ENCODE data around the gene NOL7. TPM values are rescaled to one million over a fixed set of nuclear protein-coding genes. Genes with fewer than 3 reads are reported as not detected.

Gene NOL7
- total and polyA plus RNA-seq, 9 of the 15 experiments (the other 6 are each of a cell fraction or from before 2014, with no cell fraction given): 19.4 to 235 (median 157) TPM

DNA sequence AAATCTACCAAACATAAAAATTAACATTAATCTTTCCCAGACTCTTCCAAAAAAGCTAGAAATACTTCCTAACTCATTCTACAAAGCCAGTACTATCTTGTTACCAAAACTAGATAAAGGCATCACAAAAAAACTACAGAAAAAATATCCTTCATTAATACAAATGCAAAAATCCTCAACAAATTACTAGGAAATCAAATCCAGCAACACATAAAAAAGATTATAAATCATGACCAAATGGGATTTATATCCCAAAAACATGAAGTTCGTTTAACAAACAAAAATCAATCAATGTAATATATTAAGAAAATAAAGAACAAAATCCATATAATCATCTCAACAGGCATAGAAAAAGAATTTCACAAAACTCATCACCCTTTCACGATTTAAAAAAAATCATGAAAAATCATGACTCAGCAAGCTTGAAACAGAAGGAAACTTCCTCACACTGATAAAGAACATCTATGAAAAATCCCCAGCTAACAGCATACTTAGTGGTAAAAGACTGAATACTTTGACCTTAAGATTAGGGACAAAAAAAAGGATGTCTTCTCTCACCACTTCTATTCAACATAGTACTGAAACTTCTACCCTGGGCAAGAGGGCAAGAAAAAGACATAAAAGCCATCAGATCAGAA, 53.3 kb downstream of the NOL7 start:
- Histone ChIP-seq H3K4me2 (ENCODE audit: insufficient read depth, low read length) (no peak overlapping the region), H4K20me1 (replicated peaks; ENCODE audit: control insufficient read depth, insufficient read depth, low read length) (no peaks in the 10 kb centered on the region), H3K4me3 (no peak overlapping the region), H3K79me2 (ENCODE audit: control insufficient read depth, insufficient read depth, low read length) (peaks cover 100% of the 10 kb centered on the region), H3K27me3 (ENCODE audit: control insufficient read depth in 2 of 2, insufficient read depth in 2 of 2, low read length in 2 of 2) (no peaks in the 10 kb centered on the region), H3K9ac (ENCODE audit: insufficient read depth in 1 of 2, low read depth in 2 of 2, low read length in 2 of 2) (peak overlapping the region in 1 of 2 experiments; percentile 31; a peak in 2 of 4 replicates), H2AFZ (ENCODE audit: low read depth, low read length) (no peak overlapping the region), H3K4me1 (replicated peaks in 1 of 2; ENCODE audit: control insufficient read depth in 2 of 2, insufficient read depth in 2 of 2, low read length in 2 of 2) (peaks cover 10 to 39% of the 10 kb centered on the region in 2 experiments; a peak in 4 of 5 replicates), H3K9me1 (ENCODE audit: control insufficient read depth, insufficient read depth, low read length) (no peaks in the 10 kb centered on the region), H3K27ac (ENCODE audit: extremely low read depth, low read depth, low read length) (peak overlapping the region; percentile 71; the same call in 2 of the 3 replicates), H3K9me3 (replicated peaks; ENCODE audit: control insufficient read depth, insufficient read depth, low read depth, low read length) (peaks cover 10% of the 10 kb centered on the region; the same call in 1 of the 2 replicates), H3K36me3 (ENCODE audit: control insufficient read depth, insufficient read depth, low read length) (peaks cover 19% of the 10 kb centered on the region; the same call in 1 of the 3 replicates)
- DNase-seq (ENCODE audit: extremely low read depth in 1 of 4, low spot score in 3 of 4) (peak; percentile 40 to 78 (median 44)), FAIRE-seq (peak; percentile 84), ATAC-seq (peak; percentile 24)
- in situ Hi-C loops (cut with MboI) (no loop called here), intact Hi-C loops (cut with micrococcal nuclease) (no loop called here)
- ChIA-PET POLR2A (interaction anchor here (0.7 kb wide), 1 partner anchor 36 kb away, joined by 3 read pairs; no protein-coding TSS in a partner anchor), CTCF (ENCODE audit: low intra/inter-chr PET ratio) (no interaction called here)
- no TSS peak for BruUV-seq (replicated peaks)
- WGBS (ENCODE audit: insufficient coverage, low coverage, missing lambda C conversion rate): 0% methylated on average over 2 of the region's 2 CpGs
- TF ChIP-seq KDM4B (IDR thresholded peaks at IDR 0.05; ENCODE audit: borderline replicate concordance in 2 of 2, low read depth in 1 of 2): no peak
- no peak for TF ChIP-seq YY1 (IDR thresholded peaks at IDR 0.05; ENCODE audit: borderline replicate concordance in 1 of 3, control insufficient read depth in 1 of 3, extremely low read depth in 1 of 3, insufficient read depth in 3 of 3, insufficient read length in 1 of 3, insufficient replicate concordance in 2 of 3, low read depth in 1 of 3, low read length in 2 of 3)
- no peak for TF ChIP-seq CHCHD3 (CRISPR knock-in tag; IDR thresholded peaks at IDR 0.05)
- TF ChIP-seq TOE1 (IDR thresholded peaks at IDR 0.05; ENCODE audit: borderline replicate concordance): peak; percentile 28; the same call in 1 of the 2 replicates
- TF ChIP-seq TOE1 (CRISPR knock-in tag; IDR thresholded peaks at IDR 0.05; ENCODE audit: borderline replicate concordance, low read depth): no peak
- TF ChIP-seq SIN3B (IDR thresholded peaks at IDR 0.05; ENCODE audit: low read depth): no peak
- TF ChIP-seq NR1H2 (CRISPR knock-in tag; IDR thresholded peaks at IDR 0.05): no peak
- peak; percentile 89 for TF ChIP-seq CBFA2T3 (IDR thresholded peaks at IDR 0.05)
- TF ChIP-seq PHF20 (IDR thresholded peaks at IDR 0.05; ENCODE audit: partially characterized antibody): no peak
- TF ChIP-seq ETV6 (IDR thresholded peaks at IDR 0.05; ENCODE audit: borderline replicate concordance in 1 of 2, low read depth in 2 of 2, low read length in 1 of 2): 0 out of 4 replicates have a peak, but pooled peaks of 1 of the 2 experiments have one; percentile 27
- no peak for TF ChIP-seq ETV6 (CRISPR knock-in tag; IDR thresholded peaks at IDR 0.05; ENCODE audit: borderline replicate concordance)
- TF ChIP-seq, protein P1, sequence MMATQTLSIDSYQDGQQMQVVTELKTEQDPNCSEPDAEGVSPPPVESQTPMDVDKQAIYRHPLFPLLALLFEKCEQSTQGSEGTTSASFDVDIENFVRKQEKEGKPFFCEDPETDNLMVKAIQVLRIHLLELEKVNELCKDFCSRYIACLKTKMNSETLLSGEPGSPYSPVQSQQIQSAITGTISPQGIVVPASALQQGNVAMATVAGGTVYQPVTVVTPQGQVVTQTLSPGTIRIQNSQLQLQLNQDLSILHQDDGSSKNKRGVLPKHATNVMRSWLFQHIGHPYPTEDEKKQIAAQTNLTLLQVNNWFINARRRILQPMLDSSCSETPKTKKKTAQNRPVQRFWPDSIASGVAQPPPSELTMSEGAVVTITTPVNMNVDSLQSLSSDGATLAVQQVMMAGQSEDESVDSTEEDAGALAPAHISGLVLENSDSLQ (IDR thresholded peaks at IDR 0.05): peak; percentile 14; the same call in 1 of the 2 replicates
- TF ChIP-seq FOXJ2 (tag; IDR thresholded peaks at IDR 0.05): peak; percentile 39; the same call in 1 of the 2 replicates
- TF ChIP-seq FUS (optimal IDR thresholded peaks at IDR 0.05; ENCODE audit: low read depth, low read length): no peak
- peak in 1 of 2 experiments; percentile 95; a peak in 2 of 3 replicates for TF ChIP-seq CBX3 (IDR thresholded peaks at IDR 0.05; ENCODE audit: borderline replicate concordance in 1 of 2, low read length in 2 of 2)
- peak; percentile 84 for TF ChIP-seq TEAD4 (IDR thresholded peaks at IDR 0.05; ENCODE audit: low read length)
- no peak for TF ChIP-seq TEAD4 (CRISPR knock-in tag; IDR thresholded peaks at IDR 0.05; ENCODE audit: borderline replicate concordance)
- TF ChIP-seq, protein P2, sequence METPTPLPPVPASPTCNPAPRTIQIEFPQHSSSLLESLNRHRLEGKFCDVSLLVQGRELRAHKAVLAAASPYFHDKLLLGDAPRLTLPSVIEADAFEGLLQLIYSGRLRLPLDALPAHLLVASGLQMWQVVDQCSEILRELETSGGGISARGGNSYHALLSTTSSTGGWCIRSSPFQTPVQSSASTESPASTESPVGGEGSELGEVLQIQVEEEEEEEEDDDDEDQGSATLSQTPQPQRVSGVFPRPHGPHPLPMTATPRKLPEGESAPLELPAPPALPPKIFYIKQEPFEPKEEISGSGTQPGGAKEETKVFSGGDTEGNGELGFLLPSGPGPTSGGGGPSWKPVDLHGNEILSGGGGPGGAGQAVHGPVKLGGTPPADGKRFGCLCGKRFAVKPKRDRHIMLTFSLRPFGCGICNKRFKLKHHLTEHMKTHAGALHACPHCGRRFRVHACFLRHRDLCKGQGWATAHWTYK (CRISPR knock-in tag; IDR thresholded peaks at IDR 0.05): no peak
